Neural crest cell (in vitro differentiated cells): Measurements from ENCODE around the gene XRCC6. TPM values are rescaled to one million over a fixed set of nuclear protein-coding genes. Genes with fewer than 3 reads are reported as not detected.

Experiments used
- DNase-seq: peaks from one replicate; pipeline ENCODE4 v3.0.0; 2021; ENCODE audit warnings: low read depth, mixed read lengths, low spot score
- H3K27ac Mint-ChIP-seq: one replicate; pipeline ENCODE4 v1.8.0; 2021; ENCODE audit warnings: mild to moderate bottlenecking, mixed read lengths; ENCODE audit not compliant: unreplicated experiment
- H3K27me3 Mint-ChIP-seq: 2 replicates; pipeline ENCODE4 v1.8.0; 2021; ENCODE audit warnings: low read depth, mild to moderate bottlenecking, mixed read lengths
- H3K36me3 Mint-ChIP-seq: 2 replicates; pipeline ENCODE4 v1.8.0; 2021; ENCODE audit warnings: low read depth, mild to moderate bottlenecking, mixed read lengths
- H3K4me1 Mint-ChIP-seq: 2 replicates; pipeline ENCODE4 v1.8.0; 2021; ENCODE audit warnings: mixed read lengths
- H3K4me3 Mint-ChIP-seq: one replicate; pipeline ENCODE4 v1.8.0; 2021; ENCODE audit warnings: mild to moderate bottlenecking, mixed read lengths
- H3K9me3 Mint-ChIP-seq: 2 replicates; pipeline ENCODE4 v1.8.0; 2021; ENCODE audit warnings: mixed read lengths
- total RNA-seq: library from RNA; stranded (reverse); gene quantifications from 2 replicates; pipeline ENCODE4 v1.2.1, GENCODE V29; 2021
- TF ChIP-seq, protein P1 (sequence below): fragments of 200-600 bp; sonication (generic); conservative IDR thresholded peaks from 2 replicates; pipeline ENCODE4 v1.5.0; 2021; ENCODE audit warnings: antibody characterized with exemption, mild to moderate bottlenecking

XRCC6 gene
- total RNA-seq, 1 donor from 2014 or later, result 427 TPM

DNA sequence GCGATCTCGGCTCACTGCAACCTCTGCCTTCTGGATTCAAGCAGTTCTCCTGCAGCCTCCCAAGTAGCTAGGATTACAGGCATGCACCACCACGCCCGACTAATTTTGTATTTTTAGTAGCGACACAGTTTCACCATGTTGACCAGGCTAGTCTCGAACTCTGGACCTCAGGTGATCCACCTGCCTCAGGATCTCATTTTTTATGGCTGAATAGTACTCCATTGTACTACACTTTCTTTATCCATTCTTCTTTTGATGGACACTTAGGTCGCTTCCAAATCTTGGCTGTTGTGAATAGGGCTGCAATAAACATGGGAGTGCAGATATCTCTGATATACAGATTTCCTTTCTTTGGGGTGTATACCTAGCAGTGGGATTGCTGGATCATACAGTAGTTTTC lies 20.8 kb downstream of the XRCC6 start:
- no peak for DNase-seq
- Mint-ChIP-seq H3K27ac (no peak overlapping the region), H3K4me3 (no peak overlapping the region), H3K4me1 (no peaks in the 10 kb centered on the region), H3K27me3 (no peaks in the 10 kb centered on the region), H3K9me3 (no peaks in the 10 kb centered on the region), H3K36me3 (peaks cover 29% of the 10 kb centered on the region)
- TF ChIP-seq, protein P1, sequence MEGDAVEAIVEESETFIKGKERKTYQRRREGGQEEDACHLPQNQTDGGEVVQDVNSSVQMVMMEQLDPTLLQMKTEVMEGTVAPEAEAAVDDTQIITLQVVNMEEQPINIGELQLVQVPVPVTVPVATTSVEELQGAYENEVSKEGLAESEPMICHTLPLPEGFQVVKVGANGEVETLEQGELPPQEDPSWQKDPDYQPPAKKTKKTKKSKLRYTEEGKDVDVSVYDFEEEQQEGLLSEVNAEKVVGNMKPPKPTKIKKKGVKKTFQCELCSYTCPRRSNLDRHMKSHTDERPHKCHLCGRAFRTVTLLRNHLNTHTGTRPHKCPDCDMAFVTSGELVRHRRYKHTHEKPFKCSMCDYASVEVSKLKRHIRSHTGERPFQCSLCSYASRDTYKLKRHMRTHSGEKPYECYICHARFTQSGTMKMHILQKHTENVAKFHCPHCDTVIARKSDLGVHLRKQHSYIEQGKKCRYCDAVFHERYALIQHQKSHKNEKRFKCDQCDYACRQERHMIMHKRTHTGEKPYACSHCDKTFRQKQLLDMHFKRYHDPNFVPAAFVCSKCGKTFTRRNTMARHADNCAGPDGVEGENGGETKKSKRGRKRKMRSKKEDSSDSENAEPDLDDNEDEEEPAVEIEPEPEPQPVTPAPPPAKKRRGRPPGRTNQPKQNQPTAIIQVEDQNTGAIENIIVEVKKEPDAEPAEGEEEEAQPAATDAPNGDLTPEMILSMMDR, result no peak

DNA sequence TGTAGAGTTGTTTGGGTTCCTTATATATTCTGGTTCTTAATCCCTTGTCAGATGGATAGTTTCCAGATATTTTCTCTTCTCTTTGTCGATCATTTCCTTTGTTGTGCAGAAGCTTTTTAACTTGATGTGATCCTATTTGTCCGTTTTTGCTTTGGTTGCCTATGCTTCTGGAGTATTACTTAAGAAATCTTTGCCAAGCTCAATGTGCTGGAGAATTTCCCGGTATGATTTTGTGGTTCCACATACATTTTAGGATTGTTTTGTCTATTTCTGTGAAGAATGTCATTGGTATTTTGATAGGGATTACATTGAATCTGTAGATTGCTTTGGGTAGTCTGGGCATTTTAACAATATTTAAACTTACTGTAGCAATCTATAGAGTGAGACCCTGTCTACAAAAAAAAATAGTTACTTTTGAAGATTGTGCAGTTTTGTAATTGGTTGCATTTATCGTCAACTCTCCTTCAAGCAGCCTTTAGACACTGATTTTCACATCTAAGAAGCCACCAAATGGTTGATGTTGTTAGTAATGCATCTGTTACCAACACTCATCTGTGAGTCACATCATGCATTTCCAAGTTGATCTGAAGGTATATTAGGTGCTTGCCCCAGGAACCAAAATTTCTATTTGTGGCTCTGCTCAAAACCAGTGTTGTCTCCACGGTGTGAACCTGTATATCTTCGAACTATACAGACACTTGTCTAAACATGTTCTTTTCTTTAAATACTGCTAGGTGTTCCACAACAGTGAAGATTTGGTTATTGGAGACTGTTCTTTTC lies 21.4 kb downstream of the XRCC6 start:
- no peaks in the 10 kb centered on the region for H3K9me3 Mint-ChIP-seq
- no peaks in the 10 kb centered on the region for H3K4me1 Mint-ChIP-seq
- peaks cover 26% of the 10 kb centered on the region for H3K36me3 Mint-ChIP-seq
- no peaks in the 10 kb centered on the region for H3K27me3 Mint-ChIP-seq
- no peak overlapping the region for H3K27ac Mint-ChIP-seq
- no peak overlapping the region for H3K4me3 Mint-ChIP-seq
- no peak for DNase-seq
- TF ChIP-seq, protein P1, result no peak

DNA sequence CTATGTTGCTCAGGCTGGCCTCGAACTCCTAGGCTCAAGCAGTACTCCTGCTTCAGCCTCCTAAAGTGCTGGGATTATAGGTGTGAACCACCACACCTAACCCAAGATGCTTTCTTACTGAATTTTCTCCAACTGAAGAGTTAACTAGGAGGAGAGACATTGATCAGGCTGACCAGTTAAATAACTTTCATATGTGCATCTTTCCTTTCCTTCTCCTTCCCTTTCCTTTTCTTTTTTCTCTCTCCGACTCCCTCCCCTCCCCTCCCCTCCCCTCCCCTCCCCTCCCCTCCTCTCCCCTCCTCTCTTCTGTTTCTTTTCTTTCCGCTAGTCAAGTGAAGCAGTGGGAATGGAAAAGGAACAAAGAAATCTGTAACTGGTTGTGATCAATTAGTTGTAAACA lies 26.7 kb downstream of the XRCC6 start:
- DNase-seq, result no peak
- H3K27me3 Mint-ChIP-seq, result no peaks in the 10 kb centered on the region
- no peak overlapping the region for H3K4me3 Mint-ChIP-seq
- peaks cover 15% of the 10 kb centered on the region for H3K36me3 Mint-ChIP-seq
- H3K9me3 Mint-ChIP-seq, result no peaks in the 10 kb centered on the region
- no peak overlapping the region for H3K27ac Mint-ChIP-seq
- H3K4me1 Mint-ChIP-seq, result no peaks in the 10 kb centered on the region
- TF ChIP-seq, protein P1, result no peak

DNA sequence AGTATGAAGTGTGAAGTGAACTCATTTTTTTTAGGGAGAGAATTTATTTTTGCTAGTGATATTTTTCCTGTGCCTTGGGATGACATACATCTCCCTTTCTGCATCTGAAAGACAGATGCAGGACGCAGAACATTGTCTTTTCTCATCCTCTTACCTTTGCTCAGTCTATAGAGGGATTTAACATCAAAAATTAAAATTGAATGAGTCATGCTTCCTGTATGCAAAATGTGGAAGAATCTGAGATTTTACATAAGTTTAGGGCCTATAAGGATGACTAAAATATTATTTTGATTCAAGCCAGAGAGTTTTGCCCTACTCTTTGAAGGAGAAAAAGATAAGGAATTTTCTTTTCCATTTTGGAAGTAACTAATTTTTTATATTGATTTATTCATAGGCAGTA lies 27.3 kb downstream of the XRCC6 start:
- H3K36me3 Mint-ChIP-seq, result peaks cover 15% of the 10 kb centered on the region
- H3K4me3 Mint-ChIP-seq, result no peak overlapping the region
- H3K27ac Mint-ChIP-seq, result no peak overlapping the region
- no peaks in the 10 kb centered on the region for H3K27me3 Mint-ChIP-seq
- H3K4me1 Mint-ChIP-seq, result no peaks in the 10 kb centered on the region
- TF ChIP-seq, protein P1, result no peak
- DNase-seq, result no peak
- no peaks in the 10 kb centered on the region for H3K9me3 Mint-ChIP-seq

DNA sequence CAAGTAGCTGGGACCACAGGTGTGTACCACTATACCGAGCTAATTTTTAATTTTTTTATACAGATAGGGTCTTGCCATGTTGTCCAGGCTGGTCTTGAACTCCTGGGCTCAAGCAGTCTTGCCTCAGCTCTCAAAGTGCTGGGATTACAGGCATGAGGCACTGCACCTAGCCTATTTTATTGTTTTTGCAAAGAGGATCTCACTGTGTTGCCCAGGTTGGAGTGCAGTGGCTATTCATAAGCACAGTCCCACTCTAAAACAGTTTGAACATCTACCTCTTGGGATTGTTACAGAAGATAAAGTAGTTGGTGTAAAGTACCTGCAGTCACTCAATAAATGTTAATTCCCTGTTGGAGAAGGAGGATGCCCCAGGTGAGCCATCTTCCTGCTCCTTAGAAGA lies 29.1 kb downstream of the XRCC6 start:
- H3K4me3 Mint-ChIP-seq, result no peak overlapping the region
- H3K27ac Mint-ChIP-seq, result peak overlapping the region; percentile 83
- TF ChIP-seq, protein P1, result no peak
- no peaks in the 10 kb centered on the region for H3K4me1 Mint-ChIP-seq
- no peaks in the 10 kb centered on the region for H3K27me3 Mint-ChIP-seq
- DNase-seq, result no peak
- H3K9me3 Mint-ChIP-seq, result no peaks in the 10 kb centered on the region
- peaks cover 22% of the 10 kb centered on the region for H3K36me3 Mint-ChIP-seq
